ENCODE results near the gene PRAME.

The PRAME gene

GRCh38 chr22:22603470-22603947 lies 44.4 kb upstream of the PRAME start (continued):
- TF ChIP-seq TSHZ2 (CRISPR knock-in tag; IDR thresholded peaks at IDR 0.05): no peak

GRCh38 chr22:22600531-22601261 lies 41.6 kb upstream of the PRAME start:
- TF ChIP-seq ZFP30 (CRISPR knock-in tag; IDR thresholded peaks at IDR 0.05): no peak
- TF ChIP-seq BACH2 (CRISPR knock-in tag; IDR thresholded peaks at IDR 0.05; ENCODE audit: borderline replicate concordance): no peak
- no peak for TF ChIP-seq SNAI2 (CRISPR knock-in tag; IDR thresholded peaks at IDR 0.05)
- TF ChIP-seq PATZ1 (CRISPR knock-in tag; IDR thresholded peaks at IDR 0.05; ENCODE audit: borderline replicate concordance): no peak
- no peak for TF ChIP-seq RARB (CRISPR knock-in tag; IDR thresholded peaks at IDR 0.05)
- TF ChIP-seq CSDC2 (CRISPR knock-in tag; IDR thresholded peaks at IDR 0.05): no peak
- no peak for TF ChIP-seq OSR1 (CRISPR knock-in tag; IDR thresholded peaks at IDR 0.05)
- TF ChIP-seq ZNF70 (CRISPR knock-in tag; IDR thresholded peaks at IDR 0.05): no peak
- no peak for ATAC-seq

- TF ChIP-seq CSDC2 (CRISPR knock-in tag; IDR thresholded peaks at IDR 0.05) (no peak), PATZ1 (CRISPR knock-in tag; IDR thresholded peaks at IDR 0.05; ENCODE audit: borderline replicate concordance) (no peak), TOX (CRISPR knock-in tag; IDR thresholded peaks at IDR 0.05; ENCODE audit: borderline replicate concordance) (no peak), ESRRG (CRISPR knock-in tag; IDR thresholded peaks at IDR 0.05) (no peak), POU6F1 (CRISPR knock-in tag; IDR thresholded peaks at IDR 0.05; ENCODE audit: borderline replicate concordance, low read depth) (no peak), OSR1 (CRISPR knock-in tag; IDR thresholded peaks at IDR 0.05) (no peak), ZNF565 (CRISPR knock-in tag; conservative IDR thresholded peaks at IDR 0.05; ENCODE audit: low read depth) (no peak), CSRNP3 (CRISPR knock-in tag; IDR thresholded peaks at IDR 0.05) (no peak), BACH2 (CRISPR knock-in tag; IDR thresholded peaks at IDR 0.05; ENCODE audit: borderline replicate concordance) (no peak), ZFP30 (CRISPR knock-in tag; IDR thresholded peaks at IDR 0.05) (no peak), ZC3H10 (CRISPR knock-in tag; IDR thresholded peaks at IDR 0.05) (no peak), CREB5 (CRISPR knock-in tag; IDR thresholded peaks at IDR 0.05; ENCODE audit: low read depth) (no peak), TSHZ2 (CRISPR knock-in tag; IDR thresholded peaks at IDR 0.05) (no peak), ISL1 (CRISPR knock-in tag; IDR thresholded peaks at IDR 0.05) (no peak), PPARA (CRISPR knock-in tag; IDR thresholded peaks at IDR 0.05; ENCODE audit: borderline replicate concordance) (no peak), SNAI2 (CRISPR knock-in tag; IDR thresholded peaks at IDR 0.05) (no peak), ZNF70 (CRISPR knock-in tag; IDR thresholded peaks at IDR 0.05) (no peak), ARNTL (CRISPR knock-in tag; IDR thresholded peaks at IDR 0.05; ENCODE audit: borderline replicate concordance, low read depth) (no peak), ZFP3 (CRISPR knock-in tag; IDR thresholded peaks at IDR 0.05) (no peak)
- ATAC-seq: no peak
Measured at GRCh38 chr22:22599248-22599647, 40.2 kb upstream of the PRAME start.
